GM18502 (cell line): ENCODE data around the gene EFHC1.

Experiments used
- ATAC-seq: cut with Tn5 transposase; IDR thresholded peaks from one replicate; pipeline ENCODE4 v1.9.1; 2021; ENCODE audit warnings: mild to moderate bottlenecking; ENCODE audit not compliant: unreplicated experiment, poor library complexity

EFHC1 gene

GRCh38 chr6:52394251-52394666 is 25.9 kb upstream of the EFHC1 start:
- ATAC-seq = peak; percentile 61

- no peak for ATAC-seq
Measured at GRCh38 chr6:52395969-52396368, 24.2 kb upstream of the EFHC1 start.

GRCh38 chr6:52399511-52400312 is 20.4 kb upstream of the EFHC1 start:
- peak; percentile 56 for ATAC-seq

- no peak for ATAC-seq
Measured at GRCh38 chr6:52400313-52401041, 19.7 kb upstream of the EFHC1 start.

GRCh38 chr6:52403086-52403485 is 17.1 kb upstream of the EFHC1 start:
- no peak for ATAC-seq

- no peak for ATAC-seq
Measured at GRCh38 chr6:52403627-52404026, 16.5 kb upstream of the EFHC1 start.

- no peak for ATAC-seq
Measured at GRCh38 chr6:52405243-52405642, 14.9 kb upstream of the EFHC1 start.

GRCh38 chr6:52407467-52407866 is 12.7 kb upstream of the EFHC1 start:
- ATAC-seq = peak; percentile 76

GRCh38 chr6:52409499-52409898 is 10.6 kb upstream of the EFHC1 start:
- ATAC-seq = no peak

- ATAC-seq = no peak
Measured at GRCh38 chr6:52410979-52411378, 9.2 kb upstream of the EFHC1 start.

- no peak for ATAC-seq
Measured at GRCh38 chr6:52411911-52412310, 8.2 kb upstream of the EFHC1 start.

- ATAC-seq = no peak
Measured at GRCh38 chr6:52415333-52415732, 4.8 kb upstream of the EFHC1 start.

GRCh38 chr6:52415917-52416628 is 4.1 kb upstream of the EFHC1 start:
- no peak for ATAC-seq

- ATAC-seq = no peak
Measured at GRCh38 chr6:52416629-52417151, 3.5 kb upstream of the EFHC1 start.

GRCh38 chr6:52417675-52418111 is 2.4 kb upstream of the EFHC1 start:
- ATAC-seq = no peak

- ATAC-seq = no peak
Measured at GRCh38 chr6:52418606-52419005, 1.5 kb upstream of the EFHC1 start.

GRCh38 chr6:52420668-52421358 is 671 bp downstream of the EFHC1 start:
- ATAC-seq = peak; percentile 2

GRCh38 chr6:52422156-52422555 is 2.0 kb downstream of the EFHC1 start:
- ATAC-seq = no peak

GRCh38 chr6:52423448-52423847 is 3.3 kb downstream of the EFHC1 start:
- no peak for ATAC-seq

GRCh38 chr6:52423971-52424381 is 3.8 kb downstream of the EFHC1 start:
- no peak for ATAC-seq
